GM23248 (cell line): ENCODE data around the gene TPRN. TPM values are rescaled to one million over a fixed set of nuclear protein-coding genes. Genes with fewer than 3 reads are reported as not detected.

ENCODE experiments used
- DNase-seq: peaks from one replicate; pipeline ENCODE4 v3.0.0-alpha.2; 2015
- H2AFZ ChIP-seq: fragments of 200-600 bp; sonication (generic); 2 replicates; pipeline ENCODE4 v1.6.1; 2016; ENCODE audit warnings: antibody characterized with exemption
- H3F3A ChIP-seq: fragments of 200-600 bp; sonication (generic); 2 replicates; pipeline ENCODE4 v1.6.1; 2016; ENCODE audit warnings: mild to moderate bottlenecking, antibody characterized with exemption, mixed run types; ENCODE audit not compliant: insufficient read depth
- H3K27ac ChIP-seq: fragments of 200-600 bp; sonication (generic); 2 replicates; pipeline ENCODE4 v1.5.1; 2016; ENCODE audit warnings: mild to moderate bottlenecking
- H3K27me3 ChIP-seq: fragments of 200-600 bp; sonication (generic); replicated peaks from 2 replicates; pipeline ENCODE4 v1.6.1; 2016; ENCODE audit warnings: mild to moderate bottlenecking; ENCODE audit not compliant: insufficient read depth
- H3K36me3 ChIP-seq: fragments of 200-600 bp; sonication (generic); 2 replicates; pipeline ENCODE4 v1.6.1; 2016; ENCODE audit warnings: low read depth, mild to moderate bottlenecking
- H3K4me1 ChIP-seq: fragments of 200-600 bp; sonication (generic); 2 replicates; pipeline ENCODE4 v1.6.1; 2016; ENCODE audit warnings: mild to moderate bottlenecking; ENCODE audit not compliant: insufficient read depth
- H3K4me2 ChIP-seq: fragments of 200-600 bp; sonication (generic); one replicate; pipeline ENCODE4 v1.6.1; 2016; ENCODE audit warnings: mild to moderate bottlenecking; ENCODE audit not compliant: unreplicated experiment
- H3K4me3 ChIP-seq: fragments of 200-600 bp; sonication (generic); 2 replicates; pipeline ENCODE4 v1.5.1; 2016; ENCODE audit warnings: mild to moderate bottlenecking
- H3K79me2 ChIP-seq: fragments of 200-600 bp; sonication (generic); 2 replicates; pipeline ENCODE4 v1.6.1; 2016; ENCODE audit warnings: mild to moderate bottlenecking; ENCODE audit not compliant: insufficient read depth
- H3K9ac ChIP-seq: fragments of 200-600 bp; sonication (generic); 2 replicates; pipeline ENCODE4 v1.6.1; 2016; ENCODE audit warnings: mild to moderate bottlenecking
- H3K9me2 ChIP-seq: fragments of 200-600 bp; sonication (generic); 2 replicates; pipeline ENCODE4 v1.6.1; 2016; ENCODE audit warnings: mixed run types, mild to moderate bottlenecking, moderate library complexity; ENCODE audit not compliant: insufficient read depth
- H3K9me3 ChIP-seq: fragments of 200-600 bp; sonication (generic); one replicate; pipeline ENCODE4 v1.6.1; 2017; ENCODE audit warnings: low read depth
- H4K20me1 ChIP-seq: fragments of 200-600 bp; sonication (generic); 2 replicates; pipeline ENCODE4 v1.6.0; 2016; ENCODE audit not compliant: insufficient read depth
- EZH2 ChIP-seq: fragments of 200-600 bp; sonication (generic); IDR thresholded peaks from 2 replicates; pipeline ENCODE4 v1.6.1; 2018; ENCODE audit warnings: antibody characterized with exemption, mild to moderate bottlenecking; ENCODE audit not compliant: insufficient read depth, poor library complexity, severe bottlenecking
- EZH2phosphoT487 ChIP-seq: fragments of 200-600 bp; sonication (generic); IDR thresholded peaks from 2 replicates; pipeline ENCODE4 v1.6.1; 2018; ENCODE audit warnings: antibody characterized with exemption, moderate library complexity, mild to moderate bottlenecking, low read depth; ENCODE audit not compliant: insufficient read depth
- WGBS, 2 experiments: methylation state at CpG; one replicate each; pipeline ENCODE4 v1.1.6; 2015 to 2017; ENCODE audit warnings: low lambda C conversion rate in 2 of 2, low coverage in 1 of 2; ENCODE audit errors: missing lambda C conversion rate in 2 of 2; 5-methylcytosine and 5-hydroxymethylcytosine counted together
- in situ Hi-C: fragments of 300-500 bp; cut with MboI; formaldehyde crosslinking; loops from 2 replicates; pipeline ENCODE4 v1.15.0; 2020
- polyA plus RNA-seq: library from polyadenylated mRNA; unstranded; fragments of >200 nt; fragmentation: Nextera tagmentation; extraction: Ambion mirVana; gene quantifications from 2 replicates; pipeline ENCODE4 v1.2.1, GENCODE V29; 2016
- total RNA-seq: library from RNA; depleted of rRNA; stranded (reverse); fragments of >200 nt; shearing (Covaris generic); gene quantifications from 2 replicates; pipeline ENCODE4 v1.2.3, GENCODE V29; 2014

Gene TPRN
- total and polyA plus RNA-seq, 2 experiments from 2014 or later: 1.7 to 7.8 TPM

DNA sequence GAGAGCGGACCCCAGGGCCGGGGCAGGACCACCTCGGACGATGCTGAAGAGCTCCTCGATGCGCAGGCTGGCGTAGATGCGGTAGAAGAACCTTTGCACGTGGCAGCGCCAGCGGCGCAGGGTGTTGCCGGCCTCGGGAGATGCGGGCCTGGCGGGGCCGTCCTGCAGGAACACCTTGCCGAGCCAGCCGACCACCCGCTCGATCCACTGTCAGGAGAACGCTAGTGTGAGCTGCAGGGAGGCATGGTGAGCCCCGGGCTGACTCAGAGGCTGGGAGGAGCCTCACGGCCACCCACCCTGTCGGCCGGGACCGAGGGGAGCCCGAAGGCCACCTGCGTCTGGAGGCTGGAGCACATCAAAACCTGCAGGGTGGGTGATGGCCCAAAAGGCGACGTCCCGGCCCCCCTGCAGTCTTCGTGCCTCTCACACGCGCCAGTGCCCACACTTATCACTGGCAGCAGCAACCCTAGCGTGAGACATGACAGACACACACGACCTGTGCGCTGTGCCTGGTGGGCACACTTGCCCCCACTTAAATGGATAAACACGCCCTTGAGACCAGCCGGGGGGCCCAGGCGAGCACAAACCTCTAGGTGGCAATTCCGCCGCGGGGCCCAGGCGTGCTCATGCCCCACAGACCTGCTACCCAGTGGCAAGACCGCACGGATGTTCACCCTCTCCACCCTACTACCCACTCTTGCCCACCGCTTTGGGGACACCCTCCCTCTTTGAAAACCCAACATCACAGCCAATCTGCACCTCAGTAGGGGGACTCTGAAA, 15.5 kb downstream of the TPRN start:
- no peak for DNase-seq
- H3K9ac ChIP-seq: no peak overlapping the region
- no peak overlapping the region for H2AFZ ChIP-seq
- H3K79me2 ChIP-seq: peaks cover 39% of the 10 kb centered on the region
- H3K4me2 ChIP-seq: no peak overlapping the region
- 88 to 90% methylated on average over 40 to 47 of the region's 48 CpGs for WGBS, 2 experiments
- H3K27ac ChIP-seq: no peak overlapping the region
- no peaks in the 10 kb centered on the region for H3K27me3 ChIP-seq
- TF ChIP-seq EZH2phosphoT487 (no peak), EZH2 (no peak)
- H3K4me1 ChIP-seq: peaks cover 15% of the 10 kb centered on the region
- H3K9me3 ChIP-seq: no peaks in the 10 kb centered on the region
- peaks cover 9% of the 10 kb centered on the region for H3F3A ChIP-seq
- no peaks in the 10 kb centered on the region; the same call in 1 of the 2 replicates for H3K36me3 ChIP-seq
- in situ Hi-C loops: no loop called here
- no peak overlapping the region for H3K4me3 ChIP-seq
- H3K9me2 ChIP-seq: no peaks in the 10 kb centered on the region
- no peaks in the 10 kb centered on the region for H4K20me1 ChIP-seq

DNA sequence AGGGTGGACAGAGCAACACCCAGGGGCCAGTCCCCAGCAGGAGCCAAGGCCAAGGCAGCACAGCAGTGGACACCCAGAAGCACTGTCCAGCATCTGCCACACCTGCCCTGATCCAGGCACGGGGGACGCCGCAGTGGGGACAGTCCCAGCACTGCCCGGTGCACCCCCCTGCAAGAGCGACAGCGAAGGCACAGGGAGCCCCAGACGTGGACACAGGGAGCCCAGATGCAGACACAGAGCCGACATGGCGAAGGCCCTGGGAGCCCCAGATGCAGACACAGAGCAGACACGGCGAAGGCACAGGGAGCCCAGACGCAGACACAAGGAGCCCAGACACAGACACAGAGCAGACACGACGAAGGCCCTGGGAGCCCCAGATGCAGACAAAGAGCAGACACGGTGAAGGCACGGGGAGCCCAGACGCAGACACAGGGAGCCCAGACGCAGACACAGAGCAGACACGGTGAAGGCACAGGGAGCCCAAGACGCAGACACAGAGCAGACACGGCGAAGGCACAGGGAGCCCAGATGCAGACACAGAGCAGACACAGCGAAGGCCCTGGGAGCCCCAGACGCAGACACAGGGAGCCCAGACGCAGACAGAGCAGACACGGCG, 16.5 kb downstream of the TPRN start:
- no peaks in the 10 kb centered on the region for H3F3A ChIP-seq
- no peaks in the 10 kb centered on the region; the same call in 1 of the 2 replicates for H3K36me3 ChIP-seq
- H3K4me2 ChIP-seq: no peak overlapping the region
- no peaks in the 10 kb centered on the region for H3K27me3 ChIP-seq
- no peaks in the 10 kb centered on the region for H4K20me1 ChIP-seq
- H3K79me2 ChIP-seq: peaks cover 31% of the 10 kb centered on the region
- no peaks in the 10 kb centered on the region for H3K9me2 ChIP-seq
- WGBS, 2 experiments: 90 to 93% methylated on average over 26 of the region's 27 CpGs
- H3K27ac ChIP-seq: no peak overlapping the region
- TF ChIP-seq EZH2: no peak
- H3K4me1 ChIP-seq: peaks cover 9% of the 10 kb centered on the region; the same call in 1 of the 2 replicates
- H3K9ac ChIP-seq: no peak overlapping the region
- H3K9me3 ChIP-seq: no peaks in the 10 kb centered on the region
- in situ Hi-C loops: no loop called here
- DNase-seq: no peak
- H2AFZ ChIP-seq: no peak overlapping the region
- no peak overlapping the region for H3K4me3 ChIP-seq

DNA sequence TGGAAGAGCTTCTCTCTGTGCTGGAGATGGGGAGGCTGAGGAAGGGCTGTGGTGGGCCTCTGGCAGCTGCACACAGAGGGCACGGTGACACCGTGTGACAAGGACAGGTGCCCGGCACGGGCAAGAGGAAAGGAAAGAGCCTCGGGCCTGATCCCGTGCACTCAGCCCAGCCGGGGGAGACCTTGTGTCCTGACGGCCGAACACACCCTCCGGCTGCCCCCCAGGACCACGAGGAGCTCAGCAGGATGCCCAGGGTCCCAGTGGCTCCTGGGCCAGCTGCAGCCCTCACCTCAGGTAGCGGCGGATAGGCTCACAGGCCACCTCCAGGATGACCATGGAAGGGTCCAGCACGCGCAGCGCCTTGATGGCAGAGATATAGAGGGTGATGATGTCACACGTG, 17.7 kb downstream of the TPRN start:
- H3K4me2 ChIP-seq: no peak overlapping the region
- H3K79me2 ChIP-seq: peaks cover 27% of the 10 kb centered on the region
- H3F3A ChIP-seq: no peaks in the 10 kb centered on the region
- H3K4me3 ChIP-seq: no peak overlapping the region
- H3K9ac ChIP-seq: no peak overlapping the region
- H3K27ac ChIP-seq: no peak overlapping the region
- TF ChIP-seq EZH2 (no peak), EZH2phosphoT487 (no peak)
- no peak overlapping the region for H2AFZ ChIP-seq
- in situ Hi-C loops: no loop called here
- H3K27me3 ChIP-seq: no peaks in the 10 kb centered on the region
- WGBS, 2 experiments: 88 to 90% methylated on average over 17 of the region's 17 CpGs
- peaks cover 9% of the 10 kb centered on the region; the same call in 1 of the 2 replicates for H3K4me1 ChIP-seq
- H3K9me3 ChIP-seq: no peaks in the 10 kb centered on the region
- DNase-seq: no peak
- no peaks in the 10 kb centered on the region for H3K9me2 ChIP-seq
- no peaks in the 10 kb centered on the region; the same call in 1 of the 2 replicates for H3K36me3 ChIP-seq
- H4K20me1 ChIP-seq: no peaks in the 10 kb centered on the region

DNA sequence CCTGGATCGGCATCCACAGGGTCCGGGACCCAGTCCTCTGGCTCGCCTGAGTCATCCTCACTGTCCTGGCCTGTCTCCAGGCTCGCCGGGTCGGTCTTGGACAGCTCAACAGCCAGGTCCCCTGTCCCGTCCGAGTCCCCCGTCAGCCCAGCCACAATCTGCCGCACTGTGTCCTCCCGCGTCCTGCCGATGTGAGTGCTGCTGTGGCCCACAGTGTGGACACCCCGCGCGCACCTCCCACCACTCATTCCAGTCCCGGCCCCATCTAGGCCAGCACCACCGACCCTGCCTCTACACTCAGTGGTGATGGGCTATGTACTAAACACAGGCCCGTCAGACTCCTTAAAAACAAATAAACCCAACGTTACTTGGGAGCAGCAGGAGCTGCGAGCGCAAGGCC, 18.9 kb downstream of the TPRN start:
- Histone ChIP-seq H4K20me1 (no peaks in the 10 kb centered on the region), H3K79me2 (peaks cover 15% of the 10 kb centered on the region), H3K4me1 (0 out of 2 replicates have a peak, but pooled peaks cover 2% of the 10 kb centered on the region), H3K9me3 (no peaks in the 10 kb centered on the region), H3K36me3 (no peaks in the 10 kb centered on the region; the same call in 1 of the 2 replicates), H3K27ac (no peak overlapping the region), H3K4me3 (no peak overlapping the region), H3K4me2 (no peak overlapping the region), H3K9me2 (no peaks in the 10 kb centered on the region), H3K9ac (no peak overlapping the region), H3K27me3 (no peaks in the 10 kb centered on the region), H3F3A (peaks cover 4% of the 10 kb centered on the region; the same call in 1 of the 2 replicates), H2AFZ (no peak overlapping the region)
- in situ Hi-C loops: no loop called here
- TF ChIP-seq EZH2 (no peak), EZH2phosphoT487 (no peak)
- 94 to 95% methylated on average over 18 to 22 of the region's 22 CpGs for WGBS, 2 experiments
- no peak for DNase-seq
